Caco-2 (cell line): Measurements from ENCODE around the gene CHPF2. TPM values are rescaled to one million over a fixed set of nuclear protein-coding genes. Genes with fewer than 3 reads are reported as not detected.

Experiments
- BruUV-seq: library from RNA; stranded (reverse); fragments of 400-500 nt; replicated peaks from 2 replicates; lab custom pipeline; 2021; lab: Mats Ljungman, UMichigan
- CTCF ChIA-PET: fragments of 300-600 bp; sonication (Branson Sonifier 250); formaldehyde crosslinking; loops from one replicate; lab custom pipeline; 2022; ENCODE audit warnings: antibody characterized with exemption; lab: Charles Lee
- POLR2A ChIA-PET: fragments of 300-600 bp; sonication (Branson Sonifier 250); formaldehyde crosslinking; loops from one replicate; lab custom pipeline; 2022; ENCODE audit warnings: antibody characterized with exemption; lab: Charles Lee
- DNase-seq, 2 experiments: peaks; one replicate each; pipeline versions ENCODE4 v3.0.0 to v3.0.0-alpha.2; 2020 to 2022
- H3K27me3 ChIP-seq: replicated peaks from 2 replicates; pipeline ENCODE4 v1.6.0; 2011; ENCODE audit warnings: low read length; ENCODE audit not compliant: control insufficient read depth, insufficient read depth
- H3K36me3 ChIP-seq: 2 replicates; pipeline ENCODE4 v1.5.1; 2011; ENCODE audit warnings: low read length; ENCODE audit not compliant: control insufficient read depth, insufficient read depth
- H3K4me1 ChIP-seq: fragments of 250-450 bp; sonication (Bioruptor Pico); 2 replicates; pipeline ENCODE4 v1.5.1; 2020; ENCODE audit warnings: mild to moderate bottlenecking
- H3K4me3 ChIP-seq: 2 replicates; pipeline ENCODE4 v1.5.1; 2011; ENCODE audit warnings: low read depth, mild to moderate bottlenecking, control low read depth, low read length
- H3K9me3 ChIP-seq: fragments of 250-450 bp; sonication (Bioruptor Pico); 2 replicates; pipeline ENCODE4 v1.5.1; 2020; ENCODE audit warnings: mild to moderate bottlenecking, moderate library complexity
- H3K27ac Mint-ChIP-seq: one replicate; pipeline ENCODE4 v1.8.0; 2022; ENCODE audit warnings: mixed read lengths; ENCODE audit not compliant: unreplicated experiment
- H3K27me3 Mint-ChIP-seq: one replicate; pipeline ENCODE4 v1.8.0; 2022; ENCODE audit warnings: mixed read lengths; ENCODE audit not compliant: insufficient read depth, unreplicated experiment
- H3K36me3 Mint-ChIP-seq: one replicate; pipeline ENCODE4 v1.8.0; 2022; ENCODE audit warnings: mild to moderate bottlenecking, mixed read lengths; ENCODE audit not compliant: insufficient read depth, unreplicated experiment
- H3K4me1 Mint-ChIP-seq: one replicate; pipeline ENCODE4 v1.8.0; 2022; ENCODE audit warnings: low read depth, mixed read lengths; ENCODE audit not compliant: unreplicated experiment
- H3K4me3 Mint-ChIP-seq: one replicate; pipeline ENCODE4 v1.8.0; 2022; ENCODE audit warnings: mild to moderate bottlenecking, moderate library complexity, mixed read lengths; ENCODE audit not compliant: unreplicated experiment
- H3K9me3 Mint-ChIP-seq: one replicate; pipeline ENCODE4 v1.8.0; 2022; ENCODE audit warnings: mixed read lengths; ENCODE audit not compliant: unreplicated experiment
- CTCF ChIP-seq, 2 experiments: fragments of 200-600 bp in 1 of 2; IDR thresholded peaks; 1 replicate in 1 of 2; 2 replicates in 1 of 2; pipeline versions ENCODE4 v1.5.1 to v1.8.0; 2011 to 2022; ENCODE audit warnings: antibody characterized with exemption in 1 of 2, control low read depth in 1 of 2, inconsistent platforms in 1 of 2, low read depth in 1 of 2, low read length in 1 of 2, mild to moderate bottlenecking in 1 of 2, moderate library complexity in 1 of 2; ENCODE audit not compliant: insufficient read depth in 1 of 2, severe bottlenecking in 1 of 2, unreplicated experiment in 1 of 2
- intact Hi-C: fragments of 100-400 bp; cut with micrococcal nuclease; formaldehyde crosslinking; loops from one replicate; pipeline ENCODE4 v1.10.0; 2022; ENCODE audit not compliant: unreplicated experiment
- total RNA-seq: library from RNA; stranded (reverse); gene quantifications from 2 replicates; pipeline ENCODE4 v1.2.3, GENCODE V29; 2022

Gene CHPF2
- total RNA-seq, 1 experiment from 2014 or later = 34.0 TPM

- H3K36me3 Mint-ChIP-seq = no peaks in the 10 kb centered on the region
- ChIA-PET POLR2A (no interaction called here), CTCF (no interaction called here)
- no peak overlapping the region for H3K4me3 ChIP-seq
- intact Hi-C loops = no loop called here
- H3K9me3 ChIP-seq = no peaks in the 10 kb centered on the region
- no peak overlapping the region for H3K27ac Mint-ChIP-seq
- TF ChIP-seq CTCF (IDR thresholded peaks at IDR 0.05; ENCODE audit: insufficient read depth in 1 of 2, low read depth in 1 of 2, low read length in 1 of 2, severe bottlenecking in 1 of 2, unreplicated experiment in 1 of 2) = no peak
- no TSS peak for BruUV-seq
- no peak overlapping the region for H3K4me3 Mint-ChIP-seq
- no peaks in the 10 kb centered on the region for H3K4me1 ChIP-seq
- H3K36me3 ChIP-seq = no peaks in the 10 kb centered on the region
- no peaks in the 10 kb centered on the region for H3K9me3 Mint-ChIP-seq
- H3K27me3 ChIP-seq = no peaks in the 10 kb centered on the region
- peaks cover 30% of the 10 kb centered on the region for H3K27me3 Mint-ChIP-seq
- H3K4me1 Mint-ChIP-seq = no peaks in the 10 kb centered on the region
- no peak for DNase-seq
These were observed 29.2 kb downstream of the CHPF2 start for GRCh38 chr7:151261529-151261928.

- CTCF ChIA-PET = no interaction called here
- POLR2A ChIA-PET = interaction anchor here (0.7 kb wide), 1 partner anchor 38 kb away, joined by 10 read pairs; the partner anchor contains the start of gene ABCF2
- no peaks in the 10 kb centered on the region for H3K36me3 ChIP-seq
- Mint-ChIP-seq H3K4me3 (no peak overlapping the region), H3K4me1 (no peaks in the 10 kb centered on the region), H3K27me3 (peaks cover 7% of the 10 kb centered on the region), H3K27ac (no peak overlapping the region), H3K36me3 (no peaks in the 10 kb centered on the region), H3K9me3 (no peaks in the 10 kb centered on the region)
- no peak overlapping the region for H3K4me3 ChIP-seq
- no peaks in the 10 kb centered on the region for H3K27me3 ChIP-seq
- H3K4me1 ChIP-seq = no peaks in the 10 kb centered on the region
- BruUV-seq = no TSS peak
- intact Hi-C loops = no loop called here
- DNase-seq = no peak
- no peak for TF ChIP-seq CTCF (IDR thresholded peaks at IDR 0.05; ENCODE audit: insufficient read depth in 1 of 2, low read depth in 1 of 2, low read length in 1 of 2, severe bottlenecking in 1 of 2, unreplicated experiment in 1 of 2)
- H3K9me3 ChIP-seq = no peaks in the 10 kb centered on the region
These were observed 32.3 kb downstream of the CHPF2 start for GRCh38 chr7:151264615-151265014.

- TF ChIP-seq CTCF (IDR thresholded peaks at IDR 0.05; ENCODE audit: insufficient read depth in 1 of 2, low read depth in 1 of 2, low read length in 1 of 2, severe bottlenecking in 1 of 2, unreplicated experiment in 1 of 2) = no peak
- CTCF ChIA-PET = no interaction called here
- H3K4me1 Mint-ChIP-seq = no peaks in the 10 kb centered on the region
- POLR2A ChIA-PET = no interaction called here
- Histone ChIP-seq H3K4me3 (no peak overlapping the region), H3K9me3 (no peaks in the 10 kb centered on the region), H3K36me3 (no peaks in the 10 kb centered on the region), H3K27me3 (no peaks in the 10 kb centered on the region), H3K4me1 (no peaks in the 10 kb centered on the region)
- DNase-seq = no peak
- H3K9me3 Mint-ChIP-seq = no peaks in the 10 kb centered on the region
- H3K36me3 Mint-ChIP-seq = no peaks in the 10 kb centered on the region
- no peak overlapping the region for H3K27ac Mint-ChIP-seq
- no TSS peak for BruUV-seq
- H3K4me3 Mint-ChIP-seq = no peak overlapping the region
- intact Hi-C loops = no loop called here
- peaks cover 7% of the 10 kb centered on the region for H3K27me3 Mint-ChIP-seq
These were observed 33.2 kb downstream of the CHPF2 start for GRCh38 chr7:151265351-151265931.
